Measurements from ENCODE around the gene CIT.

DNA sequence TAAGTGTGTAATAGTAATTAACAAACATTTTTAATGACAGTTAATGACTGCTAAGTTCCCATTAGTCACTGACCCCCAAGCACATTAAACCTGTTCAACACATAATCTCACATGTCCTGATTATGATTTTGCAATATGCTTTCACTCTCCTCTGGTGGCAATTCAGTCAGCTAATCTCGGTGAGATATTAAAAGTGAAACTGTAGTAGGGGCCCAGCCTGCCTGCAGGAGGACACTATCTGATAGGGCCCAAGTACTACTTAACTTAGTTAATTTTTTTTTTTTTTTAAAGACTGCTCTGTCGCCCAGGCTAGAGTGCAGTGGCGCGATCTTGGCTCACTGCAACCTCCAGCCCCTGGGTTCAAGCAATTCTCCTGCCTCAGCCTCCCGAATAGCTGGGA lies 48.8 kb downstream of the CIT start:
- TF ChIP-seq, protein P1, sequence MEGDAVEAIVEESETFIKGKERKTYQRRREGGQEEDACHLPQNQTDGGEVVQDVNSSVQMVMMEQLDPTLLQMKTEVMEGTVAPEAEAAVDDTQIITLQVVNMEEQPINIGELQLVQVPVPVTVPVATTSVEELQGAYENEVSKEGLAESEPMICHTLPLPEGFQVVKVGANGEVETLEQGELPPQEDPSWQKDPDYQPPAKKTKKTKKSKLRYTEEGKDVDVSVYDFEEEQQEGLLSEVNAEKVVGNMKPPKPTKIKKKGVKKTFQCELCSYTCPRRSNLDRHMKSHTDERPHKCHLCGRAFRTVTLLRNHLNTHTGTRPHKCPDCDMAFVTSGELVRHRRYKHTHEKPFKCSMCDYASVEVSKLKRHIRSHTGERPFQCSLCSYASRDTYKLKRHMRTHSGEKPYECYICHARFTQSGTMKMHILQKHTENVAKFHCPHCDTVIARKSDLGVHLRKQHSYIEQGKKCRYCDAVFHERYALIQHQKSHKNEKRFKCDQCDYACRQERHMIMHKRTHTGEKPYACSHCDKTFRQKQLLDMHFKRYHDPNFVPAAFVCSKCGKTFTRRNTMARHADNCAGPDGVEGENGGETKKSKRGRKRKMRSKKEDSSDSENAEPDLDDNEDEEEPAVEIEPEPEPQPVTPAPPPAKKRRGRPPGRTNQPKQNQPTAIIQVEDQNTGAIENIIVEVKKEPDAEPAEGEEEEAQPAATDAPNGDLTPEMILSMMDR (tag by site-specific recombination; IDR thresholded peaks at IDR 0.05), result no peak
- TF ChIP-seq ZNF175 (tag by site-specific recombination; IDR thresholded peaks at IDR 0.05) (no peak), OVOL3 (tag by site-specific recombination; IDR thresholded peaks at IDR 0.05) (no peak), ZBTB1 (tag by site-specific recombination; IDR thresholded peaks at IDR 0.05) (no peak), ZNF561 (tag by site-specific recombination; IDR thresholded peaks at IDR 0.05; ENCODE audit: borderline replicate concordance) (no peak), MYNN (tag by site-specific recombination; IDR thresholded peaks at IDR 0.05; ENCODE audit: borderline replicate concordance) (no peak), ZNF791 (tag by site-specific recombination; IDR thresholded peaks at IDR 0.05) (no peak), ZNF133 (tag by site-specific recombination; IDR thresholded peaks at IDR 0.05) (no peak), MZF1 (tag by site-specific recombination; IDR thresholded peaks at IDR 0.05; ENCODE audit: borderline replicate concordance) (no peak), ZBTB17 (tag by site-specific recombination; IDR thresholded peaks at IDR 0.05) (no peak)
- TF ChIP-seq, protein P2, sequence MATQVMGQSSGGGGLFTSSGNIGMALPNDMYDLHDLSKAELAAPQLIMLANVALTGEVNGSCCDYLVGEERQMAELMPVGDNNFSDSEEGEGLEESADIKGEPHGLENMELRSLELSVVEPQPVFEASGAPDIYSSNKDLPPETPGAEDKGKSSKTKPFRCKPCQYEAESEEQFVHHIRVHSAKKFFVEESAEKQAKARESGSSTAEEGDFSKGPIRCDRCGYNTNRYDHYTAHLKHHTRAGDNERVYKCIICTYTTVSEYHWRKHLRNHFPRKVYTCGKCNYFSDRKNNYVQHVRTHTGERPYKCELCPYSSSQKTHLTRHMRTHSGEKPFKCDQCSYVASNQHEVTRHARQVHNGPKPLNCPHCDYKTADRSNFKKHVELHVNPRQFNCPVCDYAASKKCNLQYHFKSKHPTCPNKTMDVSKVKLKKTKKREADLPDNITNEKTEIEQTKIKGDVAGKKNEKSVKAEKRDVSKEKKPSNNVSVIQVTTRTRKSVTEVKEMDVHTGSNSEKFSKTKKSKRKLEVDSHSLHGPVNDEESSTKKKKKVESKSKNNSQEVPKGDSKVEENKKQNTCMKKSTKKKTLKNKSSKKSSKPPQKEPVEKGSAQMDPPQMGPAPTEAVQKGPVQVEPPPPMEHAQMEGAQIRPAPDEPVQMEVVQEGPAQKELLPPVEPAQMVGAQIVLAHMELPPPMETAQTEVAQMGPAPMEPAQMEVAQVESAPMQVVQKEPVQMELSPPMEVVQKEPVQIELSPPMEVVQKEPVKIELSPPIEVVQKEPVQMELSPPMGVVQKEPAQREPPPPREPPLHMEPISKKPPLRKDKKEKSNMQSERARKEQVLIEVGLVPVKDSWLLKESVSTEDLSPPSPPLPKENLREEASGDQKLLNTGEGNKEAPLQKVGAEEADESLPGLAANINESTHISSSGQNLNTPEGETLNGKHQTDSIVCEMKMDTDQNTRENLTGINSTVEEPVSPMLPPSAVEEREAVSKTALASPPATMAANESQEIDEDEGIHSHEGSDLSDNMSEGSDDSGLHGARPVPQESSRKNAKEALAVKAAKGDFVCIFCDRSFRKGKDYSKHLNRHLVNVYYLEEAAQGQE (tag by site-specific recombination; IDR thresholded peaks at IDR 0.05), result no peak
